ENCODE measurements around the gene VTI1A.

DNA sequence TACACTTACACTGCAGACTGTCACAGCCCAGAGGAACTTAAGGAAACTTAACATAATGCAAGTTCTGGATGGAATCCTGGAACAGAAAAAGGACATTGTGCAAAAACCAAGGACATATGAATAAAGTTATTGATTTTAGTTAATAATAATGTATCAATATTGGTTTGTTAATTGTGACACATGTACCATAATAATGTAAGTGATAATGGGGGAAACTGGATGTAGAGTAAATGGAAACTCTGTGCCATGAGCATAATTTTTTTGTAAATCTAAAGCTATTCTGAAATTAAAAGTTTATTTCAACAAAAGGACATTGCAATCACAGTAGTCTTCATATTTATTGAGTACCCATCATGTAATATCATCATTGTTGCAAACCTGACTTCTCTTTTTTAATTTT lies 107.2 kb downstream of the VTI1A start:
- TF ChIP-seq, protein P1, sequence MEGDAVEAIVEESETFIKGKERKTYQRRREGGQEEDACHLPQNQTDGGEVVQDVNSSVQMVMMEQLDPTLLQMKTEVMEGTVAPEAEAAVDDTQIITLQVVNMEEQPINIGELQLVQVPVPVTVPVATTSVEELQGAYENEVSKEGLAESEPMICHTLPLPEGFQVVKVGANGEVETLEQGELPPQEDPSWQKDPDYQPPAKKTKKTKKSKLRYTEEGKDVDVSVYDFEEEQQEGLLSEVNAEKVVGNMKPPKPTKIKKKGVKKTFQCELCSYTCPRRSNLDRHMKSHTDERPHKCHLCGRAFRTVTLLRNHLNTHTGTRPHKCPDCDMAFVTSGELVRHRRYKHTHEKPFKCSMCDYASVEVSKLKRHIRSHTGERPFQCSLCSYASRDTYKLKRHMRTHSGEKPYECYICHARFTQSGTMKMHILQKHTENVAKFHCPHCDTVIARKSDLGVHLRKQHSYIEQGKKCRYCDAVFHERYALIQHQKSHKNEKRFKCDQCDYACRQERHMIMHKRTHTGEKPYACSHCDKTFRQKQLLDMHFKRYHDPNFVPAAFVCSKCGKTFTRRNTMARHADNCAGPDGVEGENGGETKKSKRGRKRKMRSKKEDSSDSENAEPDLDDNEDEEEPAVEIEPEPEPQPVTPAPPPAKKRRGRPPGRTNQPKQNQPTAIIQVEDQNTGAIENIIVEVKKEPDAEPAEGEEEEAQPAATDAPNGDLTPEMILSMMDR (conservative IDR thresholded peaks at IDR 0.05 in 1 of 2, IDR thresholded peaks at IDR 0.05 in 1 of 2; ENCODE audit: extremely low read depth in 1 of 2, insufficient read depth in 1 of 2, low read depth in 1 of 2, low read length in 2 of 2): no peak
- TF ChIP-seq EZH2 (IDR thresholded peaks at IDR 0.05; ENCODE audit: borderline replicate concordance, low read length): no peak
